ENCODE results near the gene HSDL2. TPM values are rescaled to one million over a fixed set of nuclear protein-coding genes. Genes with fewer than 3 reads are reported as not detected.
"Not testable (repeated sequence)": the region's sequence is repeated elsewhere in the genome, so short reads cannot be mapped to it uniquely, and the experiment has no call there.

The HSDL2 gene
- total and polyA plus RNA-seq, 3 donors from 2014 or later: 23.0 to 36.0 (median 24.0) TPM

DNA sequence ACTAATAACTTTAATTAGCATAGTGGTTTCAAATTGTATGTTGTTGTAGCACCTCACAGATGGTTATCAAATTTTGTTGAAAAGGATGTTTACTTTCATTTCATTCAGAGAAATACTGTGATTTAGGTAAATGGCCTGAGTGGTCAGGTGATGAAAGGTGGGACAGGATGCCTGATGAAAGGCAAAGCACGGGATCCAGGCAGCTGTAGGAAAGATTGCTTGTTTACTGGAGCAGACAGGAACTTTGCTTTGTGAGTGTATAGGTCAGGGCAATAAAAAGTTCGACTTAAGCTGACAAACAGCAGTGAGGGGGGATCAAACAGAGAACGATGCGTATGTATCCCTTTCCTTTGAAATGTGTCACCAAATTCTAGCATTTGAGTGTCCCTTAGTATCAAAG lies 125.7 kb downstream of the HSDL2 start:
- H3K27ac ChIP-seq: no peak overlapping the region
- H3K4me3 ChIP-seq: no peak overlapping the region
- H3K9me3 ChIP-seq: no peaks in the 10 kb centered on the region
- H3K4me1 ChIP-seq: peaks cover 24% of the 10 kb centered on the region
- no peaks in the 10 kb centered on the region for H3K27me3 ChIP-seq
- no peak for DNase-seq
- TF ChIP-seq, protein P1, sequence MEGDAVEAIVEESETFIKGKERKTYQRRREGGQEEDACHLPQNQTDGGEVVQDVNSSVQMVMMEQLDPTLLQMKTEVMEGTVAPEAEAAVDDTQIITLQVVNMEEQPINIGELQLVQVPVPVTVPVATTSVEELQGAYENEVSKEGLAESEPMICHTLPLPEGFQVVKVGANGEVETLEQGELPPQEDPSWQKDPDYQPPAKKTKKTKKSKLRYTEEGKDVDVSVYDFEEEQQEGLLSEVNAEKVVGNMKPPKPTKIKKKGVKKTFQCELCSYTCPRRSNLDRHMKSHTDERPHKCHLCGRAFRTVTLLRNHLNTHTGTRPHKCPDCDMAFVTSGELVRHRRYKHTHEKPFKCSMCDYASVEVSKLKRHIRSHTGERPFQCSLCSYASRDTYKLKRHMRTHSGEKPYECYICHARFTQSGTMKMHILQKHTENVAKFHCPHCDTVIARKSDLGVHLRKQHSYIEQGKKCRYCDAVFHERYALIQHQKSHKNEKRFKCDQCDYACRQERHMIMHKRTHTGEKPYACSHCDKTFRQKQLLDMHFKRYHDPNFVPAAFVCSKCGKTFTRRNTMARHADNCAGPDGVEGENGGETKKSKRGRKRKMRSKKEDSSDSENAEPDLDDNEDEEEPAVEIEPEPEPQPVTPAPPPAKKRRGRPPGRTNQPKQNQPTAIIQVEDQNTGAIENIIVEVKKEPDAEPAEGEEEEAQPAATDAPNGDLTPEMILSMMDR (IDR thresholded peaks at IDR 0.05): no peak
- TF ChIP-seq POLR2A (IDR thresholded peaks at IDR 0.05): no peak
- WGBS, 2 donors: 78 to 87% methylated on average over 4 of the region's 4 CpGs
- intact Hi-C loops (cut with DNase I; ENCODE audit: low total_unique reads): no loop called here
- no peaks in the 10 kb centered on the region for H3K36me3 ChIP-seq (ENCODE audit: low read depth, missing control alignments)

GRCh38 chr9:112506571-112506970 lies 126.7 kb downstream of the HSDL2 start:
- Histone ChIP-seq H3K36me3 (ENCODE audit: low read depth, missing control alignments) (no peaks in the 10 kb centered on the region), H3K4me1 (peaks cover 20% of the 10 kb centered on the region), H3K9me3 (no peaks in the 10 kb centered on the region), H3K27ac (peak overlapping the region in 1 of 2 donors; percentile 51), H3K27me3 (no peaks in the 10 kb centered on the region), H3K4me3 (no peak overlapping the region)
- WGBS, 2 donors: 41 to 52% methylated on average over 2 of the region's 2 CpGs
- no peak for TF ChIP-seq POLR2A (IDR thresholded peaks at IDR 0.05)
- TF ChIP-seq, protein P1 (IDR thresholded peaks at IDR 0.05): no peak
- intact Hi-C loops (cut with DNase I; ENCODE audit: low total_unique reads): no loop called here
- DNase-seq: no peak

DNA sequence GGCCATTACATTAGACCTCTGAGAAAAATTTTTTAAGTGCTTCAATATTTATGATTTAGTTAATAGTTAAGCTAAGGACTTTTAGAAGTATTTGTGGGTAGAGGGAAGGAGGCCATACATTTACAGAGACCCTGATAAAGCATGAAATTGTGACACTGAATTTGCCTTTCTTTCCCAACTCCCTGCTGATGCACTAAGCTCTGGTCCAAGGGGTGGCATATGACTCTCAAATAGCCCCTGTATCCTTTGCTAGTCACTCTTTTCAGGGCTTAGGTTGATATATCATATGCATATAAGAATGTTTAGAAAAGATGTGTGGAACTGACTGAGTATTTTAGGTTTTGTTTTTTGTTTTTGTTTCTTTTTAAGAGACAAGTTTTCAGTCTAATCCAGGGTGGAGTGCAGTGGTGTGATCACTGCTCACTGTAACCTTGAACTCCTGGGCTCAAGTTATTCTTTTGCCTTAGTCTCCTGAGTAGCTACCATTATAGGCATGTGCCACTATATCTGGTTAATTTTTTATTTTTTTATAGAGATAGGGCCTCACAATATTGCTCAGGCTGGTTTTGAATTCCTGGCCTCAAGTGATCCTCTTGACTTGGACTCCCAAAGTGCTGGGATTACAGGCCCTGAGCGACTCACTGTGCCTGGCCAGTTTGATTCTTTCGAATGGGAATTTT lies 127.2 kb downstream of the HSDL2 start:
- Histone ChIP-seq H3K36me3 (ENCODE audit: low read depth, missing control alignments) (no peaks in the 10 kb centered on the region), H3K9me3 (no peaks in the 10 kb centered on the region), H3K27me3 (no peaks in the 10 kb centered on the region), H3K4me1 (peaks cover 19% of the 10 kb centered on the region), H3K27ac (peak overlapping the region in 1 of 2 donors; percentile 51), H3K4me3 (no peak overlapping the region)
- intact Hi-C loops (cut with DNase I; ENCODE audit: low total_unique reads): no loop called here
- TF ChIP-seq, protein P1 (IDR thresholded peaks at IDR 0.05): no peak
- TF ChIP-seq POLR2A (IDR thresholded peaks at IDR 0.05): no peak
- no peak for DNase-seq
- WGBS, 2 donors: 67 to 92% methylated on average over 2 of the region's 2 CpGs

DNA sequence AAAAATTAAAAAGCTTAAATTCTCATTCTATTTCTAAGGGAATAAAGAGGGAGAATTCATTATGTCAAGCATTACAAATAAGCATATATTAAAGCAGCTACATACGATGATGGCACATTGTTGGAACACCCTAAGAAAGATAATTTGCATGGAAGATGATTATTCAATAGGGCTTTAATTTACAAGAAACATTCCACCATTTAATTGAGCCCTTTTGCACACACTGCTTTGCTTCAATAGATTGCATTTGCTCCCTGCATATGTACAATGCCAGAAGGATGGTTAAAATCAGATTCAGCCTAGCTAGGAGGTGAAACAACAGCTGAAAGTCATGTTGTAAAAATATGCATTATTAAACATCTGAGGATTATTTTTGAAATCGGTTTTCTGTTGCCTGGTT lies 128.5 kb downstream of the HSDL2 start:
- peaks cover 19% of the 10 kb centered on the region for H3K4me1 ChIP-seq
- H3K9me3 ChIP-seq: no peaks in the 10 kb centered on the region
- TF ChIP-seq, protein P1 (IDR thresholded peaks at IDR 0.05): no peak
- TF ChIP-seq POLR2A (IDR thresholded peaks at IDR 0.05): no peak
- no peak overlapping the region for H3K4me3 ChIP-seq
- no peak for DNase-seq
- intact Hi-C loops (cut with DNase I; ENCODE audit: low total_unique reads): no loop called here
- H3K36me3 ChIP-seq (ENCODE audit: low read depth, missing control alignments): no peaks in the 10 kb centered on the region
- no peaks in the 10 kb centered on the region for H3K27me3 ChIP-seq
- WGBS, 2 donors: 73 to 78% methylated on average over 2 of the region's 2 CpGs
- H3K27ac ChIP-seq: no peak overlapping the region

GRCh38 chr9:112512377-112512776 lies 132.5 kb downstream of the HSDL2 start:
- H3K9me3 ChIP-seq; H3K4me3 ChIP-seq; intact Hi-C loops (cut with DNase I; ENCODE audit: low total_unique reads); DNase-seq; H3K4me1 ChIP-seq; H3K27ac ChIP-seq; H3K36me3 ChIP-seq (ENCODE audit: low read depth, missing control alignments); H3K27me3 ChIP-seq: not testable (repeated sequence)
- WGBS, 2 donors: 73 to 90% methylated on average over 4 of the region's 4 CpGs

Data from testis (tissue), 3 donors.